NCI-H2227 treated with DMSO at 0.1 percent for 48 hours (cell line): ENCODE data around the gene RSRC1.
"Not testable (repeated sequence)": the region's sequence is repeated elsewhere in the genome, so short reads cannot be mapped to it uniquely, and the experiment has no call there.

ENCODE experiments used
- DNase-seq: peaks from one replicate; lab custom pipeline; 2025; lab: John Stamatoyannopoulos, UW

The RSRC1 gene

DNA sequence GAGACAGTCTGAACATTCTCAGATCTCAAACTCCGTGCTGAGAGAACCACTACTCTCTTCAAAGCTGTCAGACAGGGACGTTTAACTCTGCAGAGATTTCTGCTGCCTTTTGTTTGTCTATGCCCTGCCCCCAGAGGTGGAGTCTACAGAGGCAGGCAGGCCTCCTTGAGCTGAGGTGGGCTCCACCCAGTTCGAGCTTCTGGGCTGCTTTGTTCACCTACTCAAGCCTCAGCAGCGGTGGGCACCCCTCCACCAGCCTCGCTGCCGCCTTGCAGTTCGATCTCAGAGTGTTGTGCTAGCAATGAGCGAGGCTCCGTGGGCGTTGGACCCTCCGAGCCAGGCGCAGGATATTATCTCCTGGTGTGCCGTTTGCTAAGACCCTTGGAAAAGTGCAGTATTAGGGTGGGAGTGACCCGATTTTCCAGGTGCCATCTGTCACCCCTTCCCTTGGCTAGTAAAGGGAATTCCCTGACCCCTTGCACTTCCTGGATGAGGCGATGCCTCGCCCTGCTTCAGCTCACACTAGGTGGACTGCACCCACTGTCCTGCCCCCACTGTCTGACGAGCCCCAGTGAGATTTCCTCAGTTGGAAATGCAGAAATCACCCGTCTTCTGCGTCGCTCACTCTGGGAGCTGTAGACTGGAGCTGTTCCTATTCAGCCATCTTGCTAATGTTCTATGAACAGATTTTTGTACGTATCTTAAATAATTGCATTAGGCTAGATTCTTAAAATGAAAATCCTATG is 220.0 kb downstream of the RSRC1 start:
- DNase-seq = peak; percentile 59

DNA sequence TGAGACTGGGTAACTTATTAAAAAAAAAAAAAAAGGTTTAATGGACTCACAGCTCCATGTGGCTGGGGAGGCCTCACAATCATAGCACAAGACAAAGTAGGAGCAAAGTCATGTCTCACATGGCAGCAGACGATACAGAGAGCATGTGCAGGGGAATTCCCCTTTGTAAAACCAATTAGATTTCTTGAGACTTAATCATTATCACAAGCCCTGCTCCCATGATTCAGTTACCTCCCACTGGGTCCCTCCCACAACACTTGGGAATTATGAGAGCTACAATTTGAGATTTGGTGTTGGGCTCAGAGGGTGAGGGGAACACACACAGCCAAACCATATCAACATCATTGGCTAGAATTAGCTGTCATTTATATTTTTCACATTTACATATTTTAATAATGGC is 221.0 kb downstream of the RSRC1 start:
- DNase-seq = no peak

DNA sequence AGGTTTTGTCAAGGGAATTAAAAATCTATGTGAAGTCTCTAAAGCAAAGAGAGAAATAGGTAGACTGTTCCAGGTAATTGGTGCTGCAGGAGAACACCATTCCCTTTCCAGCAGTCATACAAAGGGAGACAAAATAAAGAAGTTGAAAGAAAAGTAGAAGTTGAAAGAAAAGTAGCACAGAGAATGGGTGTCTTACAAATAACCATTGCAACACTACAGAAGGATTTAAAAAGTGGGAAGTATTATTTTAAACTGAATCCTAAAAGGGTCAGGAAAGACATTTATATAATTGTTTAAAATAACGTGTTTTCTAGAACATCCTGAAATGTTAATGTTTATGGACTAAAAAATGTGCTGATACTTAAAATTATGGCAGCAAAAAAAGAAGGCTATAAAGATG is 223.8 kb downstream of the RSRC1 start:
- DNase-seq = no peak

DNA sequence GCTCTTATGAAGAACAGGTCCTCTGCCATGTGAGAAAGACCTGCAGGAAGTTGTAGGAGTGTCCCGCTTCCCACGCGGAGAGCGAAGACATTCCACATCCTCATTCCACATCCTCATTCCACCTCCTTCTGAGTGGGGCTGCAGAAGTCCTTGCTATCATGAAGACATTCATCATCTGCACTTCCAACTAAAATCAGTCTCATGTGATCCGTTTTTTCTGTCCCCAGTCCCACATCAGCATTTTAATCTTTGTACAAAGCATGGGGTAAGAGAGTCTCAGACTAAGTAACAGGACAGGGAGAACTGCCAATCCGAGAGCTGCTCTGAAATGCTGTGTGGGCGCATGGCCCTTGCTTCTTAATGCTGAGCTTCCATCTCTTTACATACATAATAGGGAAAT is 227.2 kb downstream of the RSRC1 start:
- DNase-seq = no peak

DNA sequence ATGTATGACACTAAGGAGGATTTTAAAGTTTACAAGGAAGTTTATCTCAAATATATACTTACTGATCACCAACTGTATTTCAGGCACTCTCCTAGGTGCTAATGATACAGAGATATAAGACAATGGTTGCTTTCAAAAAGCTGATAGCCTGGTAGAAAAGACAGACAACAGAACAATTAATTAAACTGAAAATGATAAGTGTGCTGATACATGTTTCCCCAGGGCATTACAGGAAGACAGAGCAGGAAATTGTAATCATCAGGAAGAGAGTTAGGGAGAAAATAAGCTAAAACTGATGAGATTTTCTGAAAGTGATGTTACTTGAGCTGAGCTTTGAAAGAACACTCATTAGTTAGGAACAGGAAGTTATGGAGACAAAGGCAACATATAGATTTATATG is 229.7 kb downstream of the RSRC1 start:
- no peak for DNase-seq

DNA sequence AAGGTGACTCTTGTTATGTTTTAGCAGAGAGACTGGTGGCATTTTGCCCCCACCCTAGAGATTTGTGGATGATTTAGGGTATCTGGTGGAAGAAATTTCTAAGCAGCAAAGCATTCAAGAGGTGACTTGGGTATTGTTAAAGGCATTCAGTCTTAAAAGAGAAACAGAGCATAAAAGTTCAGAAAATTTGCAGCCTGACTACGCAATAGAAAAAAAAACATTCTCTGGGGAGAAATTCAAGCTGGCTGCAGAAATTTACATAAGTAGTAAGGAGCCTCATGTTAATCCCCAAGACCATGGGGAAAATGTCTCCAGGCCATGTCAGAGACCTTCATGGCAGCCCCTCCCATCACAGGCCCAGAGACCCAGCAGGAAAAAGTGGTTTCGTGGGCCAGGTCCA is 231.1 kb downstream of the RSRC1 start:
- DNase-seq = not testable (repeated sequence)

DNA sequence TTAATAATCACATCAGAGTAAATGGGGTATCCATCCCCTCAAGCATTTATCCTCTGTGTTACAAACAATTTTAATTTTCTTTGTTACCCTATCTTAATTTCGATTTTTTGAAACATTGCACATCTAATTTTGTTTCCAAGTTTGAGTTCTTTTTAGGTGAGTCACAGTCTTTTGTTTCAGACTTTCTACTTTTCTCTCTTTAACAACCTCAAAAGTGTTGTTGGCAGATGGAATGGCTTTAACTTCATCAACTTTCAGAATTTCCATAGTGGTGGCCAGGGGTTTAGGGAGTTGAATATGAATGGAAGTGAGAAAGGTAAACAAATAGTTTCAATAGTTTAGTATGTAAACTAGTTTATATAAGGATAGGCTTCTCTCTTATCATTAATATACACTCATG is 238.1 kb downstream of the RSRC1 start:
- DNase-seq = no peak

DNA sequence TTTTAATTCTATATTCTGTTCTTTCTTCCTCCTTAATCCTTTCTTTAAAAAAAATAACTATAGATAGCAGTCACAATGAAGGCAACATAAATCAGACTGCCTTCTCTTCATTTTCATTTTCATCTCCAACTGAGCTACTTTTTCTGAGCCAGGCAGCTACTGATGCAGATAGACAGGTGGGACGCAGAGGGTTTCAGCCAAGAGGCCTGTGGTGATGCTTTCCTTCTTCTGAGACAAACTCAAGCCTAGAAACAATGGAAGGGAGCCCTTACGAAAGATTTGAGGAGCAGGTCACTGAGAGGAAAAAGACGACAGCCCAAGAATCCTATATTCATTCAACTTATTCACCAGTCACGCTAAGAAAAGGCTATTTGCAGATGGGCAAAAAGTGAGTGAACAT is 241.1 kb downstream of the RSRC1 start:
- DNase-seq = no peak

DNA sequence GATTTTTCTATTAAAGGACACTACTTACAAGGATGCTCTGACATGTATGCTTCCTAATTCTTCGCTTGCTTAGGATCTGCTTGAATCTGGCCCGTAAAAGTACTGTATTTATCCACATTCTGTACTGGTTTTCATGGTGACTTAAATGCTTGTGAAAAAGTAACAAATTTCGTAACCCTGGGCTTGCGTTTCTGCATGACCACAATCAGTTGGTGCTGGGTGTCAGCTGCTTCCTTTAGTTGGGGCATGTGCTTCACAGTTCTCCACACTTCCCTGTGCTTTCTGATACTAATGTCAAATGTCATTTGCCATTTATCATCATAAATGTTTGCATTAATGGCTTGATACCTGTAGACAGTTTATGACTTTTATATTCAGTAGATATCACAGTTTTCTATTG is 242.7 kb downstream of the RSRC1 start:
- DNase-seq = no peak

DNA sequence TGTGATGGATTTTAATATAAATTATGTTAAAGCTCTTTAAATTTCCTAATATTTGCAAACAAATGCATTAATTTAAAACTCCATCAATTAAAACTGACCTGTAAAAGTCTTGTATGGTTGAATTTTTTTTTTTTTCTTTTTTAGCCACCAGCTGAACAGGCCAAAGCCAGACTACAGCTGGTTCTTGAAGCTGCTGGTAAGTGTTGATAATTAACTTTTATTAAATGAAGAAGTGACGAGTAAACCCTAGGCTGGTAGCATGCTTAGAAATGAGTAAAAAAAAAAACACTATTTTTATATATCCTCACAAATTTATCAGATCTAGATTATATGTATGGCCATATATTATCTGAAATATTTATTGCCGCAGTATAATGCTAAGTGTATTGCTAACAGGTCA is 244.8 kb downstream of the RSRC1 start:
- DNase-seq = no peak

DNA sequence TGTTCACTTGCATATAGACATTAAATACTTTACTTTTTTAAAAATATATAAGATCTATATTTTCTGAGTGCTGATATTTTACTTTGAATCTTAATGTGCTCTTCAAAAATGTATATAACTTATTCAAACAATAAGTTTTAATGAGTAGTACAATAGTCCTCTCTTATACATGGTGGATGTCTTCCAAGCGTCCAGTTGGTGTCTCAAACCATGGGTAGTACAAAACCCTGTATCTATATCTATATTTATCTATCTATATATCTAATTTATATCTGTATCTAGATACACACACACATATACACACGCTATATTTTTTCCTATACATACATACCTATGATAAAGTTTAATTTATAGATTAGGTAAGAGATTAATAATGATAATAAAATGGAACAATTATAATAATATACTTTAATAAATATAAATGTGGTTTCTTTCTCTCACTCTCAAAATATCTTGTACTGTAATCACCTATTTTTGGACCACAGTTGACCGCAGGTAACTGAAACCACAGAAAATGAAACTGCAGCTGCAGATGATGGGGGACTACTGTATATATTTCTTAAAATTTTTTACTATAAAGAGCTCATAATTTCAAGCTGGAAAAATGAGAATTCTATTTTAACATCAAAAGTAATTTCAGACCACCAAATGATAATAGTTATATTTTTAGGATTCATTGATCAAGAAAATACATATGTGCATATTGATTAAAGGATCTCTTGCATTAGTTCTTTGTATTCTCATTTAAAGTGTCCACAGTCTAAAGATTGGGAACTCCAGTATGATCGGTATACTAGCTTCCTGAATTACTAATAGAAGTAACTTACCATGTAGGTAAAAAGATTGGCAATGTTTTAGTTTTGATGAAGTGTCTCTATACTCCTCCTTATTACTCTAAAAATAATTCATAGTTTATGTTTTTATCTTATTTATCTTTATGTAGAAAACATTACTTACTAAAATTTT is 246.0 kb downstream of the RSRC1 start:
- no peak for DNase-seq

DNA sequence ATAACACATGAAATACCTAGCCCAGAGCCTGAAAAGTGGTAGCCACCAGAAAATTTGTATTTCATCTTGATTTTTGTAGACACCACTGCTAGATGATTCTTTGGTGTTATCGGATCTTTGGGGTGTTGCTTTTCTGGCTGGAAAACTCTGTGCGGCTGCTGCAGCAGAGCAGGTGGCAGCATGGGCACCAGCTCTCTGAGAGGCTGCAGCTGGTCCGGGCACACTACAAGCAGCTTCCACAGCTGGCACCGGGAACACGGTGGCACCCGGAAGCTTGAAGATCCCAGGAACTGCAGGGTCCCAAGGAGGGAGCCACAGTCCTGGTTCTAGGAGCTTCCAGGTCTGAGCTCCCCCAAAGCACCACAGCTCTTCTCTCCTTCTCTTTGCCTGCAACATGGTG is 249.4 kb downstream of the RSRC1 start:
- no peak for DNase-seq

DNA sequence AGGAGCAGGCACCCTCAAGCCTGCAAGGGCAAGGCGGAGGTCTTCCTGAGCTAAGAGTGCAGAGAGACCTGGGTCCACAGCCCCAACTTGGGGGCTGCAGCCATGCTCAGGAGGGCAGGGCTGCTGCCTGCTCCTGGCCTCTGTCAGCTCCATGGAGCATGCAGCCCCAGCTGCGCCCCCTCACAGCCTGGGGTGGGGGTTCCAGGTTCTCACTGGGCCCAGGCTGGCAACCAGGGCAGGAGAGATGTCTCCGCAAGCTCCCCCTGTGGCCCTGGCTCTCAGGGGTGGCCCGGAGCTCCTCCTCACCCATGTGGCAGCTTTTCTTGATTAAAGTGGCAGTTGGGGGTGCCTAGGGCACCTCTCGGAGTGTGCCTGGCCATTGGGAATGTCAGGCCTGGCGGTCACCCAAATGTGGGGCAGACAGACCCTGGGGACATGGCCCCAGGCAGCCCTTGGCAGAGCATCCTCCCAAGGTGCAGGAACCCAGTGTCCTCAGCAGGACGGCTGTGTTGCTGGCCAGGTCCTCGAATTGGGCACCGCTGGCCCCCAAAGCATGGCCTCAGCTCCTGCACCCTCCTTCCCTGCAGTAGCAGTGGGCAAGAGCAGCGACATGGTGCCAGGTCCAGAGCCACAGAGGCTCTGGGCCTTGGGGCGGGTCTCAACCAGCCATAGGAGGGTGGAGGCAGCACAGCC is 251.0 kb downstream of the RSRC1 start:
- no peak for DNase-seq

DNA sequence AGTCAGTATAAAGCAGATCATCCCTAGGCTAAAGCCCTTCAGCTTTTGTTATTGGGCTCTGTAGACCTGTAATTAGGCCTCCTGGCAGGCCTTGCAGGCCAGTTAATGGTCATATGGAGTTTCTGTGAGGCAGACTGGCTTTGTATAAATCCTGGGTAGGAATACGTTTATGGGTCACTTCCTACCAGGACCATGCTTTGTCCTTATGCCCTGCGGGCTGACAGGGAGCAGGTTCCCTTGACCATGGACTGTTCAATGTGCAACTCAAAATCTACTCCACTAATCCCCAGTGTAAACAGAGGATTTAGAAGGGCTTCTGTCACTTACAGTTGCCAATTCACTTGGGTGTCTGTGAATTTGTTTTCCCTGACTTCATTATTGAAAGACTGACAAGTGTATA is 258.4 kb downstream of the RSRC1 start:
- peak; percentile 32 for DNase-seq

DNA sequence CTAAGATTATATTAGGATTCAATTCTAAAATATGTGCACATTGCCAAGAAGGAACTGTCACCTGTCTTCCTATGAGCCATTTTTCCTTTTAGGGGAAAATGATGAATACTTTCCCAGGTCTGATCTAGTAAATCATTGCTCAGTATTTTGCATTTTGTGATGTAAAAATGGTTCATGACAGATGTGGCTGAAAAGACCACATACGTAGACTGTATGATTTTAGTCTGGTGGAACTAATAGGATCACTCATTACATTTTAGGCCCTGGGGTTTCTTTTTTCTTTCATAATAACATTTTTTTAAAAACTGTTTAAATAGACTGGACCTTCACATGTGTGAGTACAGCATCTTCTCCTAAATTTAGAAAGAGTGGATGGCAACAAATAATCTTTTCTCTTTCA is 259.4 kb downstream of the RSRC1 start:
- no peak for DNase-seq

DNA sequence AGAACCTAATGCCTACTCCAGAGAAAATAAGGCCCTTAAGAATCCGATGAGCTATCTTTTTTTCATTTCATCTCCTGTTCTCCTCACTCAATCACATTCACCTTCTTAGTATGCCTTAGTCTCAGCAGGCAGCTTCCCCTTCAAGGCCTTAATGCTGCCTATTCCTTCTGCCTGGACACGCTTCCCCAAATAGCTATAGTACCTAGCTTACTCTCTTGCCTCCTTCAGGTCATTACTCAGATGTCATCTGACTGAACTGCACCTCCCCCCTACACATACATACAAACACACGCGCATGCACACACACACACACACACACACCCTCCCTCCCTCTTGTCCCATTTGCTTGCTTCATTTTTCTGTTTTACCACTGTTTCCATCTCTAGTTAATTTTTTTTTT is 269.6 kb downstream of the RSRC1 start:
- DNase-seq = no peak

DNA sequence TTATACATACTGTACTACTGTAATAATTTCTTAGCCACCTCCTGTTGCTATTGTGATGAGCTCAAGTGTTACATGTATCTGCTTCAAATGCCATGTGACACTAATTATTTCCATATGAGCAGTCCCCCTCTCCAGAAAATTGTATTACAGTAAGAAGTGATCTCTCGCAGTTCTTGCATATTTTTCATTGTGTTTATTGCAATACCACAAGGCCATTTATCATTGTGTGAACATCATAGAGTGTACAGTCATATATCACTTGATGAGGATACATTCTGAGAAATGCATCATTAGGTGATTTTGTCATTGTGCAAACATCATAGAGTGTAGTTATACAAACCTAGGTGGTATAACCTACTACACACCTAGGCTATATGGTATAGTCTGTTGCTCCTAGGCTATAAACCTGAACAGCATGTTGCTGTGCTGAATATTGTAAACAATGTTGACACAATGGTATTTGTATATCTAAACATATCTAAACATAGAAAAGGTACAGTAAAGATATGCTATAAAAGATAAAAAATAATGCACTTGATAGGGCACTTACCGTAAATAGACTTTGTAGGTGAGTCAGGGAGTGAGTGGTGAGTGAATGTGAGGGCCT is 271.5 kb downstream of the RSRC1 start:
- DNase-seq = no peak

DNA sequence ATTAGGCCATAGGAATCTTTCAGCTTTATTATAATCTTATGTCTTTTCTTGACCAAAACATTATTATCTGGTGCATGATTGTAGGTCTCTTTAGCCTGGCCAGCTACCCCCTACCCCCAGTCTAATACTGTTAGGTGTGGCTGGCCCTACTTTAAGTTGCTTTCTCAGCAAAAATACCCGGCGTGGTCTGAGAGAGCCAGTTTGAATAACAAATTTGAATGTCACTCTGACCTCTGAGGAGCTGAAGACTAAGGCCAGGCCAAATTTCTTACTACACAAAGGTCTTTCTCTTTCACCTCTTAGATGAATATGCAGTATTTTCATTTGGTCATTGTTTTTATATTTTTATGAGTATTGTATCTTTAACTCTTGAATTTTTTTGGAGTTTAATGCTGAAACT is 272.6 kb downstream of the RSRC1 start:
- no peak for DNase-seq

DNA sequence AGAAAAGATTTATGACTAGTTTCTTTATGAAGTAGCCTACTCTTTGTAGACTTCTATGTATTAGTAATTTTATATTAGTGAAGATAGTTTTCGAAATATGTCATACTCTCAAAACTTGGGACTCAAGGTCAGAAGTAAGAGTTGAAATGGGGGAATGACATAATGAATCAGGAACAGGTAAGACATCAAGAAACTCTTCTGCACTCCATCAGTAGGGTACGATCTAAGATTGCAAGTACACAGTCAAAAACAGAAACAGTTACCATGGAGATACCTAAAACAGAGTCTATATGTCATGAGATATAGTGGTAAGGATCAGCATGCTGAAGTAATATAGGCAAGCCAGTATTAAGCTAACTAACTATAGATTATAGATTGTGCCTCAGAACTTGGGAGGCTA is 274.1 kb downstream of the RSRC1 start:
- DNase-seq = no peak

DNA sequence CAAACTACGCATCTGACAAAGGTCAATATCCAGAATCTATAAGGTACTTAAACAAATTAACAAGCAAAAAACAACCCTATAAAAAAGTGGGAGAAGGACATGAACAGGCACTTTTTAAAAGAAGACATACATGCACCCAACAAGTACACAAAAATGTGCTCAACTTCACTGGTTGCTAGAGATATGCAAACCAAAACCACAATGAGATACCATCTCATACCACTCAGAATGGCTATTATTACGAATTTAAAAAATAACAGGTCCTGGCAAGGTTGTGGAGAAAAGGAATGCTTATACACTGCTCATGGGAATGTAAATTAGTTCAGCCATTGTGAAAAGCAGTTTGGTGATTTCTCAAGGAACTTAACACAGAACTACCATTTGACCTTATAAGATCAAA is 285.5 kb downstream of the RSRC1 start:
- no peak for DNase-seq

DNA sequence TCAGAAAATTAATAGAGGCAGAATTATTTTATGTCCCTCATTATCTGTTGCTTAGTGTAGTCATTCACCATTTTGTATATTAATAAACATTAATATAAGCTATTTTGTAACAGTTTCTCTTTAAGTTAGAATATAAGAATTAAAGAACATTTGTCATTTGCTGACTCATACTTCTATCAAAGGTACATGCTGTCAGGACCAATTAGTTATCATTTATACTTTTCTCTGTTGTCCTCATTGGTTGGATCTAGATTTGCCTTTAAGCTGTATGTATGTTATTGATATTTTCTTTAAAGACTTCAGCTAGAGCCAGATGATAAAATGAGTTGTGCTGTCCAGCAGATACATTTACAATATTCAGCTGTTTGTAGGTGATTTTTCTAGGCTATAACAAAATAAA is 292.7 kb downstream of the RSRC1 start:
- DNase-seq = no peak

DNA sequence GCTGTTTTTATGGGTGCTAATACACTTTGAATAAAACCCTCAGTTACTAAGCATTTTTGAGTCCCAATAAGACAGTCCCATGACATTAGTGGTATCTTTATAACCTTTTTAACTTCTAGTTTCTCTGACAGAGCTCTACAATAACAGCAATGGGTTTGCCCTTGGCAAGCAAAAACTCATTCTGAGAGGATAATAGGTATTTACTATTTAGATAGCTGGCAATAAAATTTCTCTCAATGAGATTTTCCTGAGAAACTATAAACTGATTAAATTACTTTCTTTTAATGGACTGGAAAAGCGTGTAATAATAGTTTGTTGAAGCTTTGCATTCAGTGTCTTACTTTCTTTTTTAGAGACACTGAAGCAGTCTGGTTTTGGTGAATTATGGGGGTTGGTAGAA is 293.1 kb downstream of the RSRC1 start:
- DNase-seq = no peak
